ENCODE results near the gene LRRC23. TPM values are rescaled to one million over a fixed set of nuclear protein-coding genes. Genes with fewer than 3 reads are reported as not detected.
A peak's percentile ranks its signal among the peaks of the same experiment; 100 is the strongest.

LRRC23 gene
- total RNA-seq, 1 experiment from 2014 or later, result 8.0 TPM

DNA sequence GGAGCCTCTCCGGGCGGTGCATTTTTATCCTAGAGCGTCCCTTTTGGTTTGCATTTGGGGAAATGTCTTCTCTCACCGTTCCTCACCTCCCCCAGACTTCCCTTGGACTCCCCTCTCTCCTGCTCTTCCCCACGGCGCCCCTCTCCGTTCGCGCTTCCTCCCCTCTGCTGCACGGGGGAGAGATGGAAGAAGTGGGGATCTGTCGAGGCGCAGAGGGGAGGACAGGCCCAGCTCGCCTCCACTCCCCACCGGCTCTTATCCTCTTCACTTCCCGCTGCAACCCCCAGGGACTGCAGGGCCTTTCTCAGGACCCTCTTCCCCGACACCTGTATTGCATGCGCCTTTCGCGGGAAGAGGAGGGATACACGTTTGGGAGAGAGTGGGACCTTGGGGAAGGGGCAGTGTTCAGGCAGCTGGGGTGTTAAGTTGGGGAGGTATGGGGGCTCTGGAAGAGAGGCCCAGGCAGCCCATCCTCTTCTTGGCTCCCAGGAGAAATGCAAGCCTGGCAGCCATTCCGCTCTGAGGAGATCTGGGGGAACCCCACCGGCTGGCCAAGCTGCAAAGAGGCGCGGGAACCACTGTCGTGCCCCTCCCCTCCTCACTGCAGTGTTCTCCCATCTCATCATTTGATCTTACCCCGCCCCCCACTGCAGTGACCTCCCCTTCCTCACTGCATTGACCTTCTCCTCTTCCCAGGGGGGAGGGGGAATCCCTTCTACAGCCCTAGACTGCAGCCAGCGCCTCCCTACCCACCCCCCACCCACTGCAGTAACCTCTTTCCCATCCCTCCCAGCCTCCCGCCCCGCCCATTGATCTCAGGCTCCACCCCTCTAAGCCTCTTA lies 10.5 kb downstream of the LRRC23 start:
- H3K79me2 ChIP-seq (ENCODE audit: insufficient read depth, low read length), result peaks cover 13% of the 10 kb centered on the region; the same call in 1 of the 2 replicates
- H3K9me2 ChIP-seq (ENCODE audit: insufficient read depth), result no peaks in the 10 kb centered on the region
- peak overlapping the region; percentile 53; the same call in 1 of the 2 replicates for H3K27ac ChIP-seq (ENCODE audit: low read depth, low read length)
- TF ChIP-seq, protein P1, sequence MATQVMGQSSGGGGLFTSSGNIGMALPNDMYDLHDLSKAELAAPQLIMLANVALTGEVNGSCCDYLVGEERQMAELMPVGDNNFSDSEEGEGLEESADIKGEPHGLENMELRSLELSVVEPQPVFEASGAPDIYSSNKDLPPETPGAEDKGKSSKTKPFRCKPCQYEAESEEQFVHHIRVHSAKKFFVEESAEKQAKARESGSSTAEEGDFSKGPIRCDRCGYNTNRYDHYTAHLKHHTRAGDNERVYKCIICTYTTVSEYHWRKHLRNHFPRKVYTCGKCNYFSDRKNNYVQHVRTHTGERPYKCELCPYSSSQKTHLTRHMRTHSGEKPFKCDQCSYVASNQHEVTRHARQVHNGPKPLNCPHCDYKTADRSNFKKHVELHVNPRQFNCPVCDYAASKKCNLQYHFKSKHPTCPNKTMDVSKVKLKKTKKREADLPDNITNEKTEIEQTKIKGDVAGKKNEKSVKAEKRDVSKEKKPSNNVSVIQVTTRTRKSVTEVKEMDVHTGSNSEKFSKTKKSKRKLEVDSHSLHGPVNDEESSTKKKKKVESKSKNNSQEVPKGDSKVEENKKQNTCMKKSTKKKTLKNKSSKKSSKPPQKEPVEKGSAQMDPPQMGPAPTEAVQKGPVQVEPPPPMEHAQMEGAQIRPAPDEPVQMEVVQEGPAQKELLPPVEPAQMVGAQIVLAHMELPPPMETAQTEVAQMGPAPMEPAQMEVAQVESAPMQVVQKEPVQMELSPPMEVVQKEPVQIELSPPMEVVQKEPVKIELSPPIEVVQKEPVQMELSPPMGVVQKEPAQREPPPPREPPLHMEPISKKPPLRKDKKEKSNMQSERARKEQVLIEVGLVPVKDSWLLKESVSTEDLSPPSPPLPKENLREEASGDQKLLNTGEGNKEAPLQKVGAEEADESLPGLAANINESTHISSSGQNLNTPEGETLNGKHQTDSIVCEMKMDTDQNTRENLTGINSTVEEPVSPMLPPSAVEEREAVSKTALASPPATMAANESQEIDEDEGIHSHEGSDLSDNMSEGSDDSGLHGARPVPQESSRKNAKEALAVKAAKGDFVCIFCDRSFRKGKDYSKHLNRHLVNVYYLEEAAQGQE (IDR thresholded peaks at IDR 0.05; ENCODE audit: low read depth), result no peak
- TF ChIP-seq MAX (IDR thresholded peaks at IDR 0.05) (no peak), SIN3A (IDR thresholded peaks at IDR 0.05; ENCODE audit: low read depth) (no peak), EGR1 (IDR thresholded peaks at IDR 0.05; ENCODE audit: low read depth) (no peak), YY1 (IDR thresholded peaks at IDR 0.05; ENCODE audit: extremely low read depth, insufficient replicate concordance, low read depth, low read length) (no peak), EZH2phosphoT487 (IDR thresholded peaks at IDR 0.05; ENCODE audit: borderline replicate concordance) (no peak), CBX3 (IDR thresholded peaks at IDR 0.05; ENCODE audit: low read depth) (no peak), POLR2AphosphoS5 (IDR thresholded peaks at IDR 0.05; ENCODE audit: low read depth, low read length) (no peak), SRF (IDR thresholded peaks at IDR 0.05; ENCODE audit: low read depth) (no peak)
- ATAC-seq (peak; percentile 52), DNase-seq (ENCODE audit: low read depth, low spot score) (no peak)
- H3K4me3 ChIP-seq (replicated peaks in 1 of 2; ENCODE audit: low read depth in 1 of 2, low read length in 2 of 2), result peak overlapping the region; percentile 79 to 81
- no peaks in the 10 kb centered on the region for H3K27me3 ChIP-seq (ENCODE audit: insufficient read depth, low read length)
- no peaks in the 10 kb centered on the region for H4K20me1 ChIP-seq (ENCODE audit: insufficient read depth)
- peak overlapping the region; percentile 92 for H3K4me2 ChIP-seq (ENCODE audit: low read length)
- no peaks in the 10 kb centered on the region for H3K9me3 ChIP-seq (ENCODE audit: control insufficient read depth in 1 of 2, insufficient read depth in 1 of 2, low read depth in 1 of 2, low read length in 2 of 2)
- intact Hi-C loops (cut with micrococcal nuclease), result no loop called here
- BruUV-seq (replicated peaks), result TSS peak; percentile 29
- RAD21 ChIA-PET (ENCODE audit: low non-redundant PET in 1 of 2, low total read pairs in 2 of 2, uncharacterized antibody in 2 of 2, unreplicated experiment in 2 of 2), result no interaction called here
- peak overlapping the region; percentile 68 for H3K9ac ChIP-seq (ENCODE audit: low read length)
- H3K4me1 ChIP-seq (ENCODE audit: control insufficient read depth in 1 of 2, insufficient read depth in 2 of 2, low read length in 2 of 2), result peaks cover 15 to 29% of the 10 kb centered on the region in 2 experiments
- CTCF ChIA-PET, result interaction anchor here (1.0 to 1.4 kb wide), 3 partner anchors 10 to 46 kb away, joined by 3 to 4 read pairs (median 3); no protein-coding TSS in a partner anchor
- H3K36me3 ChIP-seq (ENCODE audit: control insufficient read depth in 1 of 2, insufficient read depth in 2 of 2, low read length in 2 of 2), result peaks cover 8 to 17% of the 10 kb centered on the region in 2 experiments
- POLR2A ChIA-PET, result interaction anchor here (0.6 to 1.3 kb wide), 2 partner anchors 21 to 29 kb away, joined by 3 to 7 read pairs; partner anchors contain the start of genes C12orf57 and RNU7-1
- H2AFZ ChIP-seq (ENCODE audit: low read depth, low read length, poor library complexity, severe bottlenecking), result no peak overlapping the region

Measured in HCT116 (cell line).